CD4-positive, CD25-positive, alpha-beta regulatory T cell (primary cell): Measurements from ENCODE around the gene MCAM. TPM values are rescaled to one million over a fixed set of nuclear protein-coding genes. Genes with fewer than 3 reads are reported as not detected.
A peak's percentile ranks its signal among the peaks of the same experiment; 100 is the strongest.

Experiments
- ATAC-seq, 2 donors: fragments of 150-1000 bp; cut with Tn5 transposase; one replicate each; pipeline ENCODE4 v1.10.0; 2021; ENCODE audit warnings: low read depth in 2 of 2, moderate number of reproducible peaks in 2 of 2, moderate library complexity in 1 of 2
- DNase-seq, 3 donors: peaks; one replicate each; pipeline versions ENCODE4 v3.0.0 to v3.0.0-alpha.2; 2012 to 2022; ENCODE audit warnings: mixed read lengths in 1 of 3
- H3K27ac ChIP-seq: one replicate; pipeline ENCODE4 v1.7.0; 2013; ENCODE audit warnings: mild to moderate bottlenecking, low read length; ENCODE audit not compliant: insufficient read depth, poor library complexity, severe bottlenecking
- H3K27me3 ChIP-seq: one replicate; pipeline ENCODE4 v1.7.0; 2013; ENCODE audit warnings: low read length; ENCODE audit not compliant: control insufficient read depth, insufficient read depth
- H3K36me3 ChIP-seq: one replicate; pipeline ENCODE4 v1.7.0; 2013; ENCODE audit warnings: mild to moderate bottlenecking, low read length, moderate library complexity; ENCODE audit not compliant: control insufficient read depth, insufficient read depth
- H3K4me1 ChIP-seq: 2 replicates; pipeline ENCODE4 v1.7.0; 2013; ENCODE audit warnings: mild to moderate bottlenecking, low read length; ENCODE audit not compliant: insufficient read depth, control insufficient read depth, poor library complexity, severe bottlenecking
- H3K4me3 ChIP-seq: one replicate; pipeline ENCODE4 v1.7.0; 2013; ENCODE audit warnings: low read depth, mild to moderate bottlenecking, low read length, moderate library complexity
- H3K9me3 ChIP-seq, 2 experiments: 1 replicate in 1 of 2; 2 replicates in 1 of 2; pipeline ENCODE4 v1.7.0; 2013; ENCODE audit warnings: low read length in 2 of 2, mild to moderate bottlenecking in 1 of 2, moderate library complexity in 1 of 2; ENCODE audit not compliant: control insufficient read depth in 2 of 2
- H3K27ac Mint-ChIP-seq, 3 donors: one replicate each; pipeline ENCODE4 v1.8.0; 2020 to 2022; ENCODE audit warnings: mild to moderate bottlenecking in 3 of 3, mixed read lengths in 3 of 3, moderate library complexity in 2 of 3
- H3K27me3 Mint-ChIP-seq: one replicate; pipeline ENCODE4 v1.8.0; 2022; ENCODE audit warnings: mild to moderate bottlenecking, mixed read lengths
- H3K36me3 Mint-ChIP-seq: one replicate; pipeline ENCODE4 v1.8.0; 2020; ENCODE audit warnings: mixed read lengths
- H3K4me1 Mint-ChIP-seq, 4 donors: one replicate each; pipeline ENCODE4 v1.8.0; 2020 to 2022; ENCODE audit warnings: mixed read lengths in 4 of 4, mild to moderate bottlenecking in 1 of 4
- H3K4me3 Mint-ChIP-seq, 4 donors: one replicate each; pipeline ENCODE4 v1.8.0; 2020 to 2022; ENCODE audit warnings: mild to moderate bottlenecking in 4 of 4, mixed read lengths in 4 of 4, moderate library complexity in 3 of 4
- H3K9me3 Mint-ChIP-seq, 7 donors: one replicate each; pipeline ENCODE4 v1.8.0; 2020 to 2022; ENCODE audit warnings: mixed read lengths in 7 of 7, mild to moderate bottlenecking in 3 of 7, moderate library complexity in 2 of 7
- polyA plus RNA-seq, 4 donors: library from polyadenylated mRNA; unstranded; fragments of 300-500 nt; fragmentation: Illumina TruSeq; gene quantifications; one replicate each; pipeline ENCODE4 v1.2.3, GENCODE V29; 2021
- total RNA-seq: library from RNA; stranded (reverse); gene quantifications from one replicate; pipeline ENCODE4 v1.2.3, GENCODE V29; 2022

Gene MCAM
- total and polyA plus RNA-seq, 5 donors from 2014 or later: 0.37 to 10.1 (median 1.6) TPM

- Mint-ChIP-seq H3K27me3 (no peaks in the 10 kb centered on the region), H3K9me3 (no peaks in the 10 kb centered on the region), H3K36me3 (peaks cover 44% of the 10 kb centered on the region), H3K4me1 (peaks cover 13 to 29% (median 19%) of the 10 kb centered on the region in 4 donors), H3K27ac (peak overlapping the region in 2 of 3 donors; percentile 7 to 77), H3K4me3 (no peak overlapping the region)
- H3K27ac ChIP-seq: no peak overlapping the region
- H3K4me1 ChIP-seq: peaks cover 8% of the 10 kb centered on the region
- DNase-seq (no peak), ATAC-seq (no peak)
- H3K9me3 ChIP-seq: no peaks in the 10 kb centered on the region
- no peaks in the 10 kb centered on the region for H3K27me3 ChIP-seq
- H3K36me3 ChIP-seq: peaks cover 56% of the 10 kb centered on the region
- no peak overlapping the region for H3K4me3 ChIP-seq
Measured at GRCh38 chr11:119282495-119282894, 34.4 kb downstream of the MCAM start.

DNA sequence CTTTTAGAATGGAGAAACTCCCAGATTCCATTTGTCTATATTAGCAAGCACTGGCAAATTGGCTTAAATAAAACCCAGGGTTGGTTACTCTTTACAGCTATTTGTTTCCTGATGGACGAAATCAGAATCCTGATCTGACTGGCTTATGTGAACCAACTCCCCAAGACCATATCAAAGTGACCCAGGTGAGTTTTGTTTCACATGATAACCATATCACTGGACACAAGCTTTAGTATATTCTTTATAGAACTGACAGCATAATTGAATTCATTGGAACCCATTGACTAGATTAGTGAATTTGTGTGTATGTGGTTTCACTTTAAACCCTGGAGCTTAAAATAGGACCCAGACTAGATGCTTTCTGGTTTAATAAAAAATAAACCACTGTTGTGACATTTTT is 39.3 kb downstream of the MCAM start:
- no peak overlapping the region for H3K27ac Mint-ChIP-seq
- H3K27me3 Mint-ChIP-seq: no peaks in the 10 kb centered on the region
- H3K9me3 Mint-ChIP-seq: no peaks in the 10 kb centered on the region

GRCh38 chr11:119273721-119274120 is 43.2 kb downstream of the MCAM start:
- H3K4me1 Mint-ChIP-seq: peaks cover 4 to 17% (median 6%) of the 10 kb centered on the region in 4 donors
- H3K27me3 Mint-ChIP-seq: no peaks in the 10 kb centered on the region
- DNase-seq (no peak), ATAC-seq (no peak)
- Histone ChIP-seq H3K4me3 (no peak overlapping the region), H3K9me3 (no peaks in the 10 kb centered on the region), H3K4me1 (no peaks in the 10 kb centered on the region), H3K27me3 (no peaks in the 10 kb centered on the region), H3K36me3 (peaks cover 48% of the 10 kb centered on the region), H3K27ac (no peak overlapping the region)
- H3K4me3 Mint-ChIP-seq: no peak overlapping the region
- H3K9me3 Mint-ChIP-seq: no peaks in the 10 kb centered on the region
- peak overlapping the region in 2 of 3 donors; percentile 35 to 48 for H3K27ac Mint-ChIP-seq
- H3K36me3 Mint-ChIP-seq: peaks cover 38% of the 10 kb centered on the region

More for the DNA sequence above, 39.3 kb downstream of the MCAM start:
- no peak overlapping the region for H3K4me3 ChIP-seq
- Mint-ChIP-seq H3K4me1 (peaks cover 0 to 12% (median 7%) of the 10 kb centered on the region in 4 donors), H3K4me3 (peak overlapping the region in 1 of 4 donors; percentile 77), H3K36me3 (peaks cover 40% of the 10 kb centered on the region)
- peaks cover 68% of the 10 kb centered on the region for H3K36me3 ChIP-seq
- H3K27ac ChIP-seq: no peak overlapping the region
- no peaks in the 10 kb centered on the region for H3K27me3 ChIP-seq
- H3K9me3 ChIP-seq: no peaks in the 10 kb centered on the region
- ATAC-seq (no peak), DNase-seq (no peak)
- H3K4me1 ChIP-seq: no peaks in the 10 kb centered on the region

- Histone ChIP-seq H3K27ac (no peak overlapping the region), H3K27me3 (no peaks in the 10 kb centered on the region), H3K36me3 (peaks cover 5% of the 10 kb centered on the region), H3K4me3 (no peak overlapping the region), H3K9me3 (no peaks in the 10 kb centered on the region), H3K4me1 (peaks cover 53% of the 10 kb centered on the region)
- H3K4me3 Mint-ChIP-seq: peak overlapping the region in 3 of 4 donors; percentile 17 to 72 (median 71)
- H3K27me3 Mint-ChIP-seq: no peaks in the 10 kb centered on the region
- H3K9me3 Mint-ChIP-seq: peaks cover 0 to 1% (median 0%) of the 10 kb centered on the region in 7 donors
- peaks cover 31 to 45% (median 33%) of the 10 kb centered on the region in 4 donors for H3K4me1 Mint-ChIP-seq
- ATAC-seq (no peak), DNase-seq (no peak)
- peaks cover 12% of the 10 kb centered on the region for H3K36me3 Mint-ChIP-seq
- H3K27ac Mint-ChIP-seq: peak overlapping the region; percentile 84 to 89 (median 88)
Measured at GRCh38 chr11:119267645-119268044, 49.3 kb downstream of the MCAM start.

DNA sequence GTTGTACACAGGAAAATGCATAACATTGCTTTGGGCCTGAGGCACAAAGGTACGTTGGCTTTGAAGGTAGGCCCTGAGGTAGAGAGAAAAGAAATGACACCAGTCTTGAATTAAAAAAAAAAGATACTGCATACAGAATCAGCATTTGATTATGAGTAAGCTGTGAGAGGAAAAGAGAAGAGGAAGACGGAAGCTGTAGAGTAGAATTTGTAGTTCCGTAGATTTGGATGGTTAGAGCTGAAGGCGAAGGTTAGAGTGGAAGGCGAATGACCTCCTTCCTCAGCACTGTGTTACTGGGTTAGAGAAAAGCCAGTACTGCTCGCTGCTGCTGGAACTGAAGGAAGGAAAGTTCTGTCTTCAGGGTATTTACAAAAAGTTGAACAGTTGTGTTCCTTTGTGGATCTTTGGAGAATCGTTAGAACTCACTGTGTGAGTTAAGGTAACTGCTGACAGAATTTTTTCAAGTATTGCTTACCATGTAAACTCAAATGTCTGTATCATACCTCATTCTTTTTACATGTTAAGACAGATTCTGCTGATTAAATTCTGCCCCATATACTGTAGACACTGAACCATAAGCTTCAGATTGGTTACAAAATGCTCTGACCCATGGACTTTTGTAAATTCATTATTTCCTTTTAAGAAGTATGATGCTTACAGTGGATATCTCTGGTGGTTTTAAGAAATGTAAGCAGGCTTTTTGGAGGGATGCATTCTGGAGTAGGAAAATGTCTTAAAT is 50.2 kb downstream of the MCAM start:
- ATAC-seq (peak in 1 of 2 donors; percentile 32), DNase-seq (peak in 1 of 3 donors; percentile 26)
- H3K36me3 ChIP-seq: no peaks in the 10 kb centered on the region
- no peaks in the 10 kb centered on the region for H3K27me3 ChIP-seq
- H3K27ac ChIP-seq: peak overlapping the region; percentile 39
- Mint-ChIP-seq H3K4me3 (peak overlapping the region; percentile 17 to 83 (median 72)), H3K9me3 (peaks cover 0 to 1% (median 0%) of the 10 kb centered on the region in 7 donors), H3K36me3 (peaks cover 4% of the 10 kb centered on the region), H3K27ac (peak overlapping the region; percentile 84 to 89 (median 88)), H3K27me3 (no peaks in the 10 kb centered on the region), H3K4me1 (peaks cover 26 to 42% (median 33%) of the 10 kb centered on the region in 4 donors)
- H3K4me3 ChIP-seq: peak overlapping the region; percentile 69
- no peaks in the 10 kb centered on the region for H3K9me3 ChIP-seq
- peaks cover 62% of the 10 kb centered on the region for H3K4me1 ChIP-seq

DNA sequence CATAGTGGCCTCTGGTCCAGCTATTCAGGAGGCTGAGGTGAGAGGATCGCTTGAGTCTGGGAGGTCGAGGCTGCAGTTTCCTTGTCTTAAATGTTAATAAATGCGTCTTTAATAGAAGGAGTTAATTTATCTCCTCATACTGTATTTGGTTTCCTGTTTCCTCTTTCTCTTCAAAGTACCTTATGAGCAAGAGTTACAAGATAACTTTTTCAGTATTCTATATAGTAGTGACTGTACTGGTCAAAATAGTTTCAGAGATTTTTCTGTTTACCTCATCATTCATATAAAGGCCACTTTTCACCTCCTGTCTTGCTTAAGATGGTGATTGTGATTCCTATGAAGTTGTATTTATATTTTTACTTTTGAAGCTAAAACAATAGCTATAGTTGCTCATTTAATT is 50.9 kb downstream of the MCAM start:
- H3K36me3 Mint-ChIP-seq: peaks cover 4% of the 10 kb centered on the region
- Histone ChIP-seq H3K9me3 (no peaks in the 10 kb centered on the region), H3K27ac (peak overlapping the region; percentile 17), H3K4me1 (peaks cover 62% of the 10 kb centered on the region), H3K36me3 (no peaks in the 10 kb centered on the region), H3K4me3 (peak overlapping the region; percentile 69), H3K27me3 (no peaks in the 10 kb centered on the region)
- peaks cover 26 to 42% (median 32%) of the 10 kb centered on the region in 4 donors for H3K4me1 Mint-ChIP-seq
- peaks cover 0 to 1% (median 0%) of the 10 kb centered on the region in 7 donors for H3K9me3 Mint-ChIP-seq
- DNase-seq (no peak), ATAC-seq (peak; percentile 42 to 46)
- no peaks in the 10 kb centered on the region for H3K27me3 Mint-ChIP-seq
- peak overlapping the region; percentile 84 to 89 (median 88) for H3K27ac Mint-ChIP-seq
- H3K4me3 Mint-ChIP-seq: peak overlapping the region; percentile 17 to 83 (median 72)

GRCh38 chr11:119263352-119263940 is 53.5 kb downstream of the MCAM start:
- Mint-ChIP-seq H3K27ac (no peak overlapping the region), H3K27me3 (no peaks in the 10 kb centered on the region), H3K4me3 (no peak overlapping the region), H3K4me1 (peaks cover 35 to 51% (median 42%) of the 10 kb centered on the region in 4 donors), H3K9me3 (peaks cover 0 to under 1% (median 0%) of the 10 kb centered on the region in 7 donors), H3K36me3 (peaks cover 3% of the 10 kb centered on the region)
- Histone ChIP-seq H3K27me3 (no peaks in the 10 kb centered on the region), H3K27ac (peak overlapping the region; percentile 68), H3K36me3 (no peaks in the 10 kb centered on the region), H3K9me3 (no peaks in the 10 kb centered on the region), H3K4me3 (peak overlapping the region; percentile 76), H3K4me1 (peaks cover 82% of the 10 kb centered on the region)
- ATAC-seq (peak; percentile 69), DNase-seq (peak in 2 of 3 donors; percentile 59 to 75)
